NB4 (cell line): Measurements from ENCODE around the gene KLC4.

Experiments used
- CTCF ChIP-seq: IDR thresholded peaks from one replicate; pipeline ENCODE4 v1.5.1; 2012; ENCODE audit warnings: low read depth, low read length
- MAX ChIP-seq: IDR thresholded peaks from 2 replicates; pipeline ENCODE4 v1.6.1; 2011; ENCODE audit warnings: low read depth, low read length
- MYC ChIP-seq: IDR thresholded peaks from 2 replicates; pipeline ENCODE4 v1.6.1; 2011; ENCODE audit warnings: low read depth, low read length
- POLR2A ChIP-seq: IDR thresholded peaks from 2 replicates; pipeline ENCODE4 v1.6.1; 2011; ENCODE audit warnings: mild to moderate bottlenecking; ENCODE audit not compliant: insufficient read length; ENCODE audit errors: extremely low read depth

GRCh38 chr6:43052225-43052841 is 7.1 kb upstream of the KLC4 start:
- TF ChIP-seq CTCF (no peak), POLR2A (no peak), MAX (no peak), MYC (no peak)
